Left lobe of liver (tissue), 2 donors: ENCODE data around the gene MRPS7. TPM values are rescaled to one million over a fixed set of nuclear protein-coding genes. Genes with fewer than 3 reads are reported as not detected.
A peak's percentile ranks its signal among the peaks of the same experiment; 100 is the strongest.
"Not testable (repeated sequence)": the region's sequence is repeated elsewhere in the genome, so short reads cannot be mapped to it uniquely, and the experiment has no call there.

ENCODE experiments used
- ATAC-seq: fragments of 200-7000 bp; cut with Tn5 transposase; one replicate; pipeline ENCODE4 v1.9.1; 2020; ENCODE audit warnings: mild to moderate bottlenecking, moderate library complexity
- DNase-seq: peaks from one replicate; pipeline ENCODE4 v3.0.0-alpha.2; 2020; ENCODE audit warnings: low spot score
- total RNA-seq: library from RNA; stranded (reverse); gene quantifications from one replicate; pipeline ENCODE4 v1.2.1, GENCODE V29; 2021
- donor health status: DM: no; HTN: no; CAD: no; lungs with moderate emphysema.
- donor health status: DM: no; HTN: yes; CAD: no.

The MRPS7 gene
- total RNA-seq, 1 donor from 2014 or later, result 36.1 TPM

DNA sequence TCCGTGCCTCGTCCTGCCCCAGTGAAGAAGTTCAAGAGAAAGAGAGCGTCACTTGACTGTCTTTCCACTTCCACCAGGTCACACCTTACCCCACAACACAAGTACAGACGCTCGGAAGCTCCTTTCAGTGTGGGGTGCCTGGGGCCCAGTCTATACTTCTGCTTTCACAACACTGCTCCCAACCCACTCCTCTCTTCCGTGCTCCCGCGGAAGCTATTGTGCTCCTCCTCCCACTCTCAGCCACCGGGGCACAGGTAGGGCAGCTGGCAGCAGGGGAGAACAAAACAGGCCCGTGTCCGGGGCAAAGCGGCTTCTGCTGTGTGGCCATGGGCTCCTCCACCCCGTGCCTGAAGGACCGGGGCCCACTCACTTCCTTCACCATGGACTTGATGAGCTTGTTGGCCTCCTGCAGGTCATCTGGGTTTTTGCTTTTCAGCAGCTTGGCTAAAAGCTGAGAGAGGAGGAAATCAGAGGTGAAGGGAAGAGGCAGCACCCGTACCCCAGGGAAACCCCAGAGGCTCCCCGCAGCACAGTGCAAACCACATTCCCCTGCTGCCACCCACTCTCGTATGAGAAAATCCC is 19.1 kb upstream of the MRPS7 start:
- no peak for ATAC-seq
- DNase-seq, result no peak

DNA sequence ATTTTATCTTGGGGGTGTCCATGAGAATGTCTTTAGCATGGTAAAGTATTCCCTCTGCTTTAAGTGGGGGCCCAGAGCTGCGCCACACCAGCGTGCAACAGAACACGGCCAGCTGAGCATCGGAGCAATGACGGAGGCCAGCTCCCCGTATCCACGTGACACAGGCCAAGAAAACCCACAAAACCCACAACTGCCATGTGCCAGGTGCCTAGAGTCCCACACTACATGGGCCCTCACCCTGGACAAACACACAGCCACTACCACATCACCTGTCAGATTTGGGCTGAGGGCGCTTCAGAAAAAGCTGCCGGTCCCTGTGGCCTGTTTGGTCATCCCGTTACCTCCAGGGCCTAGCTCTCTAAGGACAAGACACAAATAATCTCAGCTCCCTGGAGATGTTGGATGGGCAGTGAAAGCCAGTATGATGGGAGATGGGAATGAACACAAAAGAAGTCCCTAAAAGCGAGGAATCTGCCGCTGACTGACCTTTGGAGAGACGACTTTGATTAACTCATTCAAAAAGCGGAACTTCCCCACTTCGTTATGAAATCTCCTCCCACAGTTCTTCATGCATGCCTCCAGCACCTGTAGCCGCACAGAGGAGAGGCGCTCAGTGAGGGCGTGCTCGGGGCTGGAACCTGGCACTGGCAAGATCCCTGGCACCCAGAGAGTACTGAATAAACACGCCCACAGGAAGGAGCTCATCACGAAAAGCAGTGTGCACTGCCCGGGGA is 17.4 kb upstream of the MRPS7 start:
- no peak for DNase-seq
- ATAC-seq, result peak; percentile 54

DNA sequence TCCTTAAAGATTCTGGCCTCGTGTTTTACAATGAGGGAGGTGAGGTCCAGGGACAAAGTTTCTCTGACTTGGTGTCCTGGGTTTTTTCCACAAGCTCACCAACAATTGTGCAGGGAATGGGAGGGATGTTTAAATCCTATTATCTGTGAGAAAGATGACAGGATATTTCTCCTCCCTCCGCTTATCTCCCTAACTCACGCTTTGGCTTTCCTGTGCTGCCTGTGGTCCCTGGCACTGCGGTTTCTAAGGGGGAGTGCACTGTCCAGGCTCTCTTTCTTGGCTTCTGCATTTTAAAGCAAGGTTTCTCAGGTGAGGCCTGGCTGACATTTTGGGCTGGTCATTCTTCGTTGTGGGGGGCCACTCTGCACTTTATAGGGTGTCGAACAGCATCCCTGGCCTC is 16.7 kb upstream of the MRPS7 start:
- ATAC-seq, result no peak

DNA sequence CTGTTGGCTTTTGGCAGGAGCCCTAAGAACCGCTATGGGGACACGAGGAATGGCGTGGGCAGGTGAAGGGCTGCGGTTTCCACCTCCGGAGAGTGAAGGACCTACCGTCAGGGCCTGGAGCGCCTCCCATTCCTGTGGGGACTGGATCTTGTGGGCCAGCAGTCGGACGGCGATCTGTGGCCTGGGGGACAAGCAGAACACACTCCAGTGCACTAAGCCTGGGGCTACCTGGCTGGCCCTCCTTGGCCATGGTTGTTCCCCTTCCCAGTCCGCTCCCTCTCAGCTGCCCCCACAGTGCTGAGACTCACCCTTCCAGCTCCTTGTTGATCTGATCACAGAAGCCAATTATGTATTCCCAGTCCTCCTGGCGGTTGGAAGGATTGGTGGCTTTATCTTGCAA is 15.3 kb upstream of the MRPS7 start:
- DNase-seq, result no peak
- no peak for ATAC-seq

More for the DNA sequence above, 16.7 kb upstream of the MRPS7 start:
- DNase-seq, result no peak

DNA sequence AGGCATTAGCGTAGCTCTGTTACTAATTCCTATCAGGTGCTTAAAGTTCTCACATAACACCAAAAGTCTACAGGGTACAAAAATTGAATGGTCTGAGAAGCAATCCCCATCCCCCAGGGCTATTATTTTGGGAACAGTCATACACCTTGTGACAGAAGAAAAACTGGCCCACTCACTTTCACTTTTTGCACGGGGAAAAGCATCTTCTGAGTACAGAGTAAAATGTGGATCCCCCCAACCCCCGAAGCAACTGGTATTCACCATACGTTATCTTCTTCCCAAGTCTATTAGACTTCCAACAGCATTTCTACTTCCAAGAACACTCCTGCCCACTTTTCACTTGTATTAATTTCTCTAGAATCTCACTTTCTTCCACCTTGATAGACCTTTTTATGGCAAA is 12.1 kb upstream of the MRPS7 start:
- ATAC-seq, result no peak
- DNase-seq, result no peak

DNA sequence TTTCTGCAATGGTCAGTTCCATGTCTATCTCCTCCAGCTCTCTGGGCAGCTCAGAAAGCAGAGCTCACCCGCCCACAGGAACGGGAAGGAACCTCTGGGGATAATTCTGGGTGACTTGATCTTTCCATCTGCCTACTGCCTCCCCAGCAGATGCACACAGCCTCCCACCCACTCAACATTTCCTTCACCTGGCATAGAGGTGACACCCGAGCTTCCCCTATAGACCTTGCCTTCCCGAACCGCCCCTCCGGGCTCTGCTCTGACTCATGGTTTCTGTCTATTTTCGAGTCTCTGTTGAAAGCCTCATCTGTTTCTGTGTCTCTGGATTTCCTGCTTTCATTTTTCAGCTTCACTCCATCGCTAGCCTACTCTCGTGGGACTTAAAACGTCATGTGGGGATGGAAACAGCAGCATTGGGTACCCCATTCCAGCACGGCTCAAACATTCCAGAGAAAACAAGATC is 11.6 kb upstream of the MRPS7 start:
- ATAC-seq (no peak), DNase-seq (no peak)

DNA sequence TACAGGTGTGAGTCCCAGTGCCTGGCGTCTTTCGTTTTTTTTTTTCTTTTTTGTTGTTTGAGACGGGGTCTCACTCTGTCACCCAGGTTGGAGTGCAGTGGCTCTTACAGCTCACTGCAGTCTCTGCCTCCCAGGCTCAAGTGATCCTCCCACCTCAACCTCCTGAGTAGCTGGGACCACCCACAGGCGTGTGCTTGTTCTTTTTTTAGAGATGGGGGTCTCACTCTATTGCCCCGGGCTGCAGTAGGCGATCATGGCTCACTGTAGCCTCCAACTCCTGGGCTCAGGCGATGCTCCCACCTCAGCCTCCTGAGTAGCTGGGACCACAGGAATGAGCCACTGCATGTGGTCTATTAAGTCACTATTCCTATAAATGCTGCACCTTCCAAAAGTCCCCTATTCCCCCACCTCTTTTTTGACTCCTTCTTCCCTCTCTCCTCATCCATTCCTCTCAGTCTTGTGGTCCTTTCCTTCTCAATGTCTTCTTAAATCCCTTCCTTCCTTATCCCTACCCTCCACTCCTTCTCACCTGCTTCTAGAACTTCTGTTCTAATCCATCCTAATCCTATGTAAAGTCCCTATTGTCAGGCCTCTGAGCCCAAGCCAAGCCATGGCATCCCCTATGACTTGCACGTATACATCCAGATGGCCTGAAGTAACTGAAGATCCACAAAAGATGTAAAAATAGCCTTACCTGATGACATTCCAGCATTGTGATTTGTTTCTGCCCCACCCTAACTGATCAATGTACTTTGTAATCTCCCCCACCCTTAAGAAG is 9.5 kb upstream of the MRPS7 start:
- no peak for ATAC-seq
- DNase-seq, result no peak

DNA sequence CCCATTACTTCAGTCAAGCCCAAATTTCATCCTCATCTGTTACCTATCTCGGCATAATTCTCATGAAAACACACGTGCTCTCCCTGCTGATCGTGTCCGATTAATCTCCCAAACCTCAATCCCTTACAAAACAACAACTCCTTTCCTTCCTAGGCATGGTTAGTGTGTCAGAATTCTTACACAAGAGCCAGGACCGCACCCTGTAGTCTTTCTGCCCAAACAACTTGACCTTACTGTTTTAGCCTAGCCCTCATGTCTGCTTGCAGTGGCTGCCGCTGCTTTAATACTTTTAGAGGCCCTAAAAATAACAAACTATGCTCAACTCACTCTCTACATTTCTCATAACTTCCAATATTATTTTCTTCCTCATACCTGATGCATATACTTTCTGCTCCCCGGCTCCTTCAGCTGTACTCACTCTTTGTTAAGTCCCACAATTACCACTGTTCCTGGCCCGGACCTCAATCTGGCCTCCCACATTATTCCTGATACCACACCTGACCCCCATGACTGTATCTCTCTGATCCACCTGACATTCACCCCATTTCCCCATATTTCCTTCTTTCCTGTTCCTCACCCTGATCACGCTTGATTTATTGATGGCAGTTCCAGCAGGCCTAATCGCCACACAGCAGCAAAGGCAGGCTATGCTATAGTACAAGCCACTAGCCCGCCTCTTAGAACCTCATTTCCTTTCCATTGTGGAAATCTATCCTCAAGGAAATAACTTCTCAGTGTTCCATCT is 5.6 kb upstream of the MRPS7 start:
- not testable (repeated sequence) for ATAC-seq, DNase-seq

DNA sequence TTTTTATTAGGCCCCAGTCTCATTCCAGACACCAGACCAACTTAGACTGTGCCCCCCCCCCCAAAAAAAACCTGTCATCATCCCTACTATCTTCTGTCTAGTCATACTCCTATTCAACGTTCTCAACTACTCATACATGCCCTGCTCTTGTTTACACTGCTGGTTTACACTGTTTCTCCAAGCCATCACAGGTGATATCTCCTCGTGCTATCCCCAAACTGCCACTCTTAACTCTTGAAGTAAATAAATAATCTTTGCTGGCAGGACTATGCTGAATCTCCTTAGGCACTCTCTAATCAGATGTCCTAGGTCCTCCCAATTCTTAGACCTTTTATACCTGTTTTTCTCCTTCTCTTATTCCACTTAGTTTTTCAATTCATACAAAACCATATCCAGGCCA is 4.5 kb upstream of the MRPS7 start:
- ATAC-seq, DNase-seq: not testable (repeated sequence)

DNA sequence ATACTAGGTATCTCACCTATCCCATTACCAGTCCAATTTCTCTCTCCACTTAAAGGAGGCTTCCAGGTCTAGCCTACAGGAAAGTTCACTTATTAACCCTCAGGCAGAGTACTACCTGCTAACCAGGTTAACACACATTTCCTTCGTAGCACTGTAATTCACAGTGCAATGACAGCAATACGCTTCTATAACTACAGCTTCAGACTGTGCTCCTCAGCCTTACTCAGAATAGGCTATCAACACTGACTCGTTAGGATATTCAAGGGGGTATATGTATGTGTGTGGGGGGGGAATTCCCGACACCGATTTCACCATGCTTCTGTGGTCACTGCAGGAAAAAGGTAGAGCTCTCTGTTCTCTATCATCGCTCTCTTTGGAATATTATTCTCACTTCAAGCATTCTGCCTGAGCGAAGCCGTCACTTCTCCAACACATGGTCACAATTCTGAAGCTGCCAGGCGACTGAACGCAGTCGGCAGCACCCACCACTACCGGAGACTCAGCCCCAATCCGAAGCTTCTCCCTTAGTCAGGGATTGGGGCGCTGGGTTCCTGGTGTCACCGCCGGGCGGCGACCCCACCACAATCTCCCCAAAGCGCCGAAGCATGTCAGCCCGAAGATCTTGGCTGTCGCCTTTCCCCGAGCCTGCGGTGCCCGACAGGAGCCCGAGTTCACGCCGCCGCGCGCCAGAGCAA is 891 bp upstream of the MRPS7 start:
- DNase-seq (no peak), ATAC-seq (no peak)

DNA sequence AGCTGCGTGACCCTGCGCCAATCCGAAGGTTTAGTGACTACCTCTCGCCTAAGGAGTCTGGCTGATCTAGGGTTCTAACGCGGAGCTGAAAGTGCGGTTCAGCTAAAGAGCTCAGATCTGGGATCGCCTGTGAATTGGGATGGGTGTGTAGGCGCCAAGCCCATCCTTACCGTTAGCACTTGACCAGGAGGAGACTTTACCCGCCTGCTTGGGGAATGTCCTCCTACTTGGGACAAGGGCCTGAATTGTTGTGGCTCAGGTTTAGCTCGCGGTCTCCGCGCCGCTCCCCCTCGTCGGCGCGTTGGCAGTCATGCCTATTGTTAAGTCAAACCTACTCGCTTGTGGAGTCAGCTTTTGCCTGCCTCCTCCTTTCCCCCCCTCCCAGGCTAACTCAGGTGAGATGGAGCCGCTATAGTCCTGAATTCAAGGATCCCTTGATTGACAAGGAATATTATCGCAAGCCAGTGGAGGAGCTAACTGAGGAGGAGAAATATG is 480 bp downstream of the MRPS7 start:
- ATAC-seq (peak; percentile 12), DNase-seq (no peak)

DNA sequence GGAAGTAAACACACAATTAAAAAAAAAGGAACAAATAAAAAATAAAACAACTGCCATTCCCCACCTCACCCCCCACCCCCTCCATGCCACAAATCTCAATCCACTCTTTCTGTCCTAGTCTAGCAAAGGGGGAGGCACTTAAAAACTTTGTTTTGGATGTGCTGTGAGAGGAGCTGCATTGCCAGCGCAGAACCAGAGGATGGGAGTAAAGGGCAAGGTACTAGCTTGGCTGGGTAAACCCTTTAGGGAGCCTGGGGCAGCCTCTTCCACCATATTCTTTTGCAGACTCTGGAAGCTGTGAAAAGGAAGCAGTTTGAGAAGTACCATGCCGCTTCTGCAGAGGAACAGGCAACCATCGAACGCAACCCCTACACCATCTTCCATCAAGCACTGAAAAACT is 1.4 kb downstream of the MRPS7 start:
- DNase-seq (no peak), ATAC-seq (no peak)

DNA sequence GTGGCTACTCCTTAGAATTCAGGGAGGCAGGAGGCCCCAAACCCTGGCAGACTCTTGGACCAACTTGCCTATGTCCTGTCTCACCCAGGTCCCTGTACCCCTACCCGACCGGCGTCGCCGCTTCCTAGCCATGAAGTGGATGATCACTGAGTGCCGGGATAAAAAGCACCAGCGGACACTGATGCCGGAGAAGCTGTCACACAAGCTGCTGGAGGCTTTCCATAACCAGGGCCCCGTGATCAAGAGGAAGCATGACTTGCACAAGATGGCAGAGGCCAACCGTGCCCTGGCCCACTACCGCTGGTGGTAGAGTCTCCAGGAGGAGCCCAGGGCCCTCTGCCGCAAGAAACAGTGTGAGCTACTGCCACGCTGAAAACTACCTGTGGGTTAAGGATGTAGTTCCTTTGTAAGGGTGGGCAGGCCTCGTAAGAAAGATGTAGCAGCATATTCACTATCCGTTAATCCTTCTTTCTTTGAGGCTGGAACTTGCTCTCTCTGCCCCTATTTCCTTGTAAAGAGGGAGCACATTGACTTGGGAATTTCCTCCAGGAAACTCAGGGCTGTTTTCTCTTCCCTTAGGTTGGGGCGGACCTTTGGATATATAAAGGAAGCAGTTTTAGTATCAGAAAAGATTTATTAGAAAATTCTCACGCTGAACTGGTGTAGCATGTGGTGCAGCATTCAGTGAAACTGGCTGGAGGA is 4.1 kb downstream of the MRPS7 start:
- no peak for DNase-seq
- no peak for ATAC-seq

DNA sequence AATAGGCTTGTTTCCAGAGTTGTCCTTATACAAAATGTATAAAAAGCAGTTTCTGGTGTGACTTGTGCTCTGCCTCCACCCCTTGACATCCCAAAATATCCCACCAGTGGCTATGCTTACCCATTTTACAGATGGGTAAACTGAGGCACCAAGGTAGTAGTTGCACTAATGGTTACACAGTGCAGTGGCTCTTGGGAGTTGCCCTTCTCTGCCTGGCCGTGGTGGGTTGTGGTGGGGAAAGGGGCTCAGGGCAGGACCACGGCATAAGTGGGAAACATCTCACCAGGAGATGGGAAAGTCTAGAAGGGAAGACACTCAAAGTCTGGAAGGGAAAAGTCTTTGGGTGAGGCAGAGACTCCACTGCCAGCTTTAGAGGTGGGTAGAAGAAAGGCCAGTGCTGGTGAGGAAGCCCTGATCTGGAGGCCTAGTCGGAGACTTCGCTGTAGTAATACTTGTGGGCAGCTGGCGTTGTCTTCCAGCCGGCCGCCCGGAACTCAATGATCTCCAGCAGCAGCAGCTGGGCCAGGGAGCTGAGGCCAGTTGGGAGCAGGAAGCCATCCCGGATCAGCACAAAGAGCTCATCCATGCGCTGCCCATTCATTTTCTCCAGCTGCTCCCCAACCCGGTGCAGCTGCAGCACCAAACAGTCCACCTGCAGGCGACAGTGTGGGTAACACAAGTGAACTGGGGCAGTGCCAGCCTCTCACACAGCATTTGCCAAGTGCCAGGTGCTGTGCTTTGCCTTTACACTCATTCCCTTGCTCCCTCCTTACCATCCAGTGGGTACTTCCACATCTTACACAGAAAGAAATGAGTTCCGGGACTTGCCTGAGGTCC is 4.9 kb downstream of the MRPS7 start:
- ATAC-seq (no peak), DNase-seq (no peak)

DNA sequence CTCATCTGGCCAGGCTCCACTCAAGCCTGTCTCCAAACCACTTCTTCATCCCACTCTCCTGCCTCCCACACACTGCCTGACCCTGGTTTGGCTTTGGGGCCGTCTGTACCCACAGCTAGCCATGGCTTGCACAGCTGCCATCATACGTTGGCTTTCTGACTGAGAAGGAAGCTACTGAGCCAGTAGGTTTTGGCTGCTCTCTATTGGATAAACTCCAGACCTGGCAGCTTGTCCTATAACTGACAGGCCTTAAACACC is 5.4 kb downstream of the MRPS7 start:
- ATAC-seq (no peak), DNase-seq (no peak)

DNA sequence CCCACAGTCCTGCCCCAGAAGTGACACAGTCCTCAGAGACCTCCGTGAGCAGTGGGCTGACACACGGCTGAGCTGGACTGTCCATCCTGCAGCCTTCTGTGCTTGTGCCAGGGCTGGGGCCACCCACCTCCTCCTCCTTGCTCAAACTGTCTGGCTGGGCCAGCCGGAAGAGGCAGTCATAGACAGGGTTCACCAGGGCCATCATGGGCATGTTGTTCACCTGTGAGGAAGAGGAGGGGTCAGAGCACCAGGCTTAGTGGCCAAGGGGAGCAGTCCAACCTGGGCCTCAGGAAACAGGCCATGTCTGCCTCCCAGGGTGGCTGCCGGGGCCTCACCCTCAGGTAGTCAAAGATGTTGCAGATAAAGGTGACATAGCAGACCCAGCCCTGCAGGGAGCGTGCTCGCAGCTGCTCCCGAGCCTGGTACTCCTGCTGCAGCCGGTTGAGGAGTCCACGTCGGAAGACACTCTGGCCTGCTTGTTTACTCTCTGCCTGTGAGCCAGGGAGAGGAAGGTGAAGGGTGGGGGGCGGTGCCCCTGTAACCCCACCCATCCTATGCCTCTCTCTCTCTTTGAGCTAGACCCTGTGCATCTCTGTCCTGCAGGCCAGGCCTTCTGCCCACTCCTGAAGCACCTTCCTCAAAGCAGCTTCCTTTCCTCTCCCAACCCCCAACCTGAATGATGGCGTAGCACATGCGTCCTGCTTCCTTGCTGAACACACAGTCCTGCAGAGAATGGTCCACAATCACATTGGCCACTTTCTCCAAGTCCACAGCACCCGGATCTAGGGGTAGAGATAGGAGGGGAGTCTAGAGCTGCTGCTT is 5.9 kb downstream of the MRPS7 start:
- ATAC-seq (no peak), DNase-seq (no peak)

DNA sequence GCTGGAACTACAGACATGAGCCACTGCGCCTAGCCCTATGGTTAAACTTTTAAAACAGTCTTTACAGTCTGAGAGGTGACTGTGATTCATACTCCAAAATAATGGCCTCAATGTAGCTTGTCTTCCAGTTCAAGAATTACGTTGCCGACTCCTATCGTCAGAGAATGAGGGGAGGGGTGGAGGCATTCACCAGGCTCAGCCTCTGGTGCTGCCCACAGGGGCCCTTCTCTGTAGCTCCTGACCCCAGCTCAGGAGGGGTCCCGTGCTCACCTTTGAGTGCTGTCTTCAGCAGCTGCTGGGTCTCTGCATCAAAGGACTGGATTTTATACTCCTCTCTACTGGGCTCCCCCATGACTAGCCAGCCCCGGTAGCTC is 8.2 kb downstream of the MRPS7 start:
- ATAC-seq, result no peak
- DNase-seq, result no peak

DNA sequence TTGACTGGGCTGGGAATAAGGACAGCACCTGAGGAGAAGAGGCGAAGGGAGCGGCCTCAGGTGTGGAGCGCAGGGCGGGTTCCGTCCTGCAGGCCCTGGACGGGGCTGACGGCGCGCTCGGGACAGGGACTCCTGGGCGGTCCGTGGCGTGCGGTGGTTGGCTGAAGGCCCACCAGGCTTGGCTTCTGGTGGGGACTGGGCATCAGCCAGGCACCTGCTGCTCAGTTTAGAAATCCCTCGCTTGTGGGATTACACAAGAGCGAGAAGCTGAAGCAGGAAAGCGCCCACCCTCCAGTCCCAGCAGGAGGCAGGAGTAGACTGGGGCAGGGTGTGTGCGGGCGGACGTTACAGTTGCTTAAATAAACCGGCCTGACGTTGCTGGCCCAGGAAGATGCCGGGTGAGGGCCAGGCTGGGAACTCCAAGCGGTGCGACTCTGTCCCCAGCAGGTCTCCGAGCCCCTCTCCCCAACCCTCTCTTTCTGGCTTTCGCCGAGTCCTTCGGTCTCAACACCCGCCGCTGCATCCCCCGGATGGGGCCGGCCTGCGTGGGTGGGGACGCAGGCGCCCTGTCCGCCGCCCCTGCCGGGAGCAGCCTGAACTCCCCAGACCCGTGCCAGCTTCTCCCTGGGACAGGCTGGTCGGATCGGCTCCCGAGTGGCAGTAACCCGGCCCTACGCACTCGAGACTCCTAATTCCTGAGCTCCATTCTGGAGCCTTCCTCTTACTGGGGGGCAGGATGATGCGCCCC is 8.7 kb downstream of the MRPS7 start:
- ATAC-seq (peak; percentile 61), DNase-seq (peak; percentile 76)
